ENCODE results near the gene ABCA1. TPM values are rescaled to one million over a fixed set of nuclear protein-coding genes. Genes with fewer than 3 reads are reported as not detected.
A peak's percentile ranks its signal among the peaks of the same experiment; 100 is the strongest.

ABCA1 gene
- total RNA-seq, 2 experiments from 2014 or later = 14.1 to 16.9 TPM

DNA sequence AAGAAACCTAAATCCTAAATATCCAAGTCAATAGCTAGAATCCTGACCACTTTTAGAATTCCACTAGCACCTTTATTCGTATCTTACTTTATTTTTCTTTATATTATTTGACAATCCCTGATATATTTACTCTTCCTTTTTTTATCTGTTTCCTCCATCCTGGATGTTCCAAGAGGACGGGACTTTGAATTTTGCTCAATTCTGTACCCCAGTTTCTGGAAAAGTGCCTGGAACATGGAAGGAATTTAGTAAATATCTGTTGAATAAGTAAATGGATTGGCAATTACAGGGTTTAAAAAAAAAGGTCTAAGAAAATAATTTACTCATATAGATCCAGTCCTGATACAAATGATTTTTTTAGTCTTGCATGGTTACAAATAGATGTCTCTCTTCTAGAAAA lies 181.7 kb downstream of the ABCA1 start:
- Histone ChIP-seq H3K36me3 (ENCODE audit: insufficient read depth, low read length) (no peaks in the 10 kb centered on the region), H3K9me3 (ENCODE audit: control insufficient read depth in 1 of 2, insufficient read depth in 1 of 2, low read length in 2 of 2) (no peaks in the 10 kb centered on the region), H3K27ac (ENCODE audit: low read depth in 1 of 2, low read length in 2 of 2) (no peak overlapping the region), H3K27me3 (ENCODE audit: control insufficient read depth in 1 of 2, insufficient read depth in 2 of 2, low read length in 2 of 2) (no peaks in the 10 kb centered on the region), H3K4me1 (ENCODE audit: insufficient read depth, low read length) (peaks cover 17% of the 10 kb centered on the region), H3K4me3 (ENCODE audit: low read length) (no peak overlapping the region)
- H3K9me3 Mint-ChIP-seq = no peaks in the 10 kb centered on the region
- DNase-seq (no peak), ATAC-seq (ENCODE audit: poor library complexity) (no peak)
- ChIA-PET POLR2A (interaction anchor here (2.4 to 3.2 kb wide), 3 partner anchors 17 to 653 kb away, joined by 21 to 29 read pairs (median 25); partner anchors contain the start of genes NIPSNAP3B, SLC44A1 and SMC2), CTCF (no interaction called here)
- no peaks in the 10 kb centered on the region for H3K27me3 Mint-ChIP-seq
- intact Hi-C loops (cut with DNase I, micrococcal nuclease) = loop anchor here (5.0 to 10.0 kb wide), 4 partner anchors 654 to 946 kb away; partner anchors contain the start of genes TMEM38B (in 2 of the 2) and SMC2 (in 1 of the 2)
- H3K4me3 Mint-ChIP-seq = no peak overlapping the region
- peaks cover 18% of the 10 kb centered on the region for H3K36me3 Mint-ChIP-seq (ENCODE audit: low read depth)
- peaks cover 24% of the 10 kb centered on the region for H3K4me1 Mint-ChIP-seq (ENCODE audit: low read depth)
- TF ChIP-seq, protein P1, sequence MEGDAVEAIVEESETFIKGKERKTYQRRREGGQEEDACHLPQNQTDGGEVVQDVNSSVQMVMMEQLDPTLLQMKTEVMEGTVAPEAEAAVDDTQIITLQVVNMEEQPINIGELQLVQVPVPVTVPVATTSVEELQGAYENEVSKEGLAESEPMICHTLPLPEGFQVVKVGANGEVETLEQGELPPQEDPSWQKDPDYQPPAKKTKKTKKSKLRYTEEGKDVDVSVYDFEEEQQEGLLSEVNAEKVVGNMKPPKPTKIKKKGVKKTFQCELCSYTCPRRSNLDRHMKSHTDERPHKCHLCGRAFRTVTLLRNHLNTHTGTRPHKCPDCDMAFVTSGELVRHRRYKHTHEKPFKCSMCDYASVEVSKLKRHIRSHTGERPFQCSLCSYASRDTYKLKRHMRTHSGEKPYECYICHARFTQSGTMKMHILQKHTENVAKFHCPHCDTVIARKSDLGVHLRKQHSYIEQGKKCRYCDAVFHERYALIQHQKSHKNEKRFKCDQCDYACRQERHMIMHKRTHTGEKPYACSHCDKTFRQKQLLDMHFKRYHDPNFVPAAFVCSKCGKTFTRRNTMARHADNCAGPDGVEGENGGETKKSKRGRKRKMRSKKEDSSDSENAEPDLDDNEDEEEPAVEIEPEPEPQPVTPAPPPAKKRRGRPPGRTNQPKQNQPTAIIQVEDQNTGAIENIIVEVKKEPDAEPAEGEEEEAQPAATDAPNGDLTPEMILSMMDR (IDR thresholded peaks at IDR 0.05) = no peak
- H3K27ac Mint-ChIP-seq = peak overlapping the region; percentile 96

DNA sequence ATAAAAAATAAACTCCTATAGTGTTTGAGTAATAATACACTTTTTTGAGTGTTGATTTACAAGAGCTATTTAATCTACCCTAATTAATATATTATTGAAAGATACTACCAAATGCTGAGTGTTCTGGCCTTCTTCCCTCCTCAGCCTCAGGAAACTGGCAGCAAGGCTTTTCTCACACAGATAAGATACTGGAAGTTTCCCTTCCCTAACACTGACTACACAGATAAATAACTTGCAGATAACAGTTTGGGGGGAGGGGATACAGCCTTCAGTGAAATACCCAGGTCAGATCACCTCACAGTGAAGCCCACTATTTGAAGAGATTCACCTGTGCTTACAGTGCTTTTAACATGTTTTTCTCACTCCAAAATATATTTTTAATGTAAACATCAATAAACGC lies 182.1 kb downstream of the ABCA1 start:
- peak overlapping the region; percentile 68 for H3K27ac Mint-ChIP-seq
- no peaks in the 10 kb centered on the region for H3K27me3 ChIP-seq (ENCODE audit: control insufficient read depth in 1 of 2, insufficient read depth in 2 of 2, low read length in 2 of 2)
- peaks cover 17% of the 10 kb centered on the region for H3K4me1 ChIP-seq (ENCODE audit: insufficient read depth, low read length)
- TF ChIP-seq, protein P1 (IDR thresholded peaks at IDR 0.05) = no peak
- H3K36me3 ChIP-seq (ENCODE audit: insufficient read depth, low read length) = no peaks in the 10 kb centered on the region
- ATAC-seq (ENCODE audit: poor library complexity) (no peak), DNase-seq (no peak)
- H3K9me3 ChIP-seq (ENCODE audit: control insufficient read depth in 1 of 2, insufficient read depth in 1 of 2, low read length in 2 of 2) = no peaks in the 10 kb centered on the region
- no peaks in the 10 kb centered on the region for H3K9me3 Mint-ChIP-seq
- peak overlapping the region; percentile 63 for H3K4me3 Mint-ChIP-seq
- H3K4me3 ChIP-seq (ENCODE audit: low read length) = no peak overlapping the region
- intact Hi-C loops (cut with DNase I, micrococcal nuclease) = loop anchor here (5.0 to 10.0 kb wide), 4 partner anchors 654 to 946 kb away; partner anchors contain the start of genes TMEM38B (in 2 of the 2) and SMC2 (in 1 of the 2)
- no peak overlapping the region for H3K27ac ChIP-seq (ENCODE audit: low read depth in 1 of 2, low read length in 2 of 2)
- H3K4me1 Mint-ChIP-seq (ENCODE audit: low read depth) = peaks cover 24% of the 10 kb centered on the region
- H3K36me3 Mint-ChIP-seq (ENCODE audit: low read depth) = peaks cover 16% of the 10 kb centered on the region
- H3K27me3 Mint-ChIP-seq = no peaks in the 10 kb centered on the region
- POLR2A ChIA-PET = interaction anchor here (1.1 kb wide), 1 partner anchor 8 kb away, joined by 3 read pairs; no protein-coding TSS in a partner anchor
- CTCF ChIA-PET = no interaction called here

DNA sequence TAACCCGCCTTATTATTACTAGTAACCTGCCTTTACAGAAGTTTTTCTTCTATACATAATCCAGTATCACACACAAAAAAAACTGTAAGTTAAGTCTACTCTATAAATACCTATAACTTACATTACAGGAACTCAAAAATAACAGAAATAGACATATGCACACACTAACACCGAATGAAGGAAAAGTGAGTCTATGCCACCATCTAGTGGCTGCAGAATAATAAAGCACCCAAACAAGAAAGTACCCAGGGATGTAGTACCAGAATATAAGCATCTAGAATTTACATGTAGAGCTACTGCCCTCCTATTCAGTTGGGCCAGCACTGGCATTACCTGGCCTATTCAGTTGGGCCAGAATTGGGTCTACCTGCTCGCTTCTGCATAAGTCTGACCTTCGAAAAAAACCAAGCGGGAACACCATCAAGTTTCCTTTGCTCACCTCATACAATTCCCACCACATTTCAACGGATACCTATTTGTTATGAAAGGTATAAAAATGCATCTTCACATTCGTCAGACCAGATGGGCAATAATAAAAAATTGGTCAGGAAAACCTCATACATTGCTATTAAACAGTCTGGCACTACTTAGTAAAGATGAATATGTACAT lies 184.5 kb downstream of the ABCA1 start:
- ATAC-seq (ENCODE audit: poor library complexity) (peak; percentile 30), DNase-seq (peak in 7 of 14 experiments; percentile 10 to 85 (median 48))
- peaks cover 12% of the 10 kb centered on the region for H3K4me1 ChIP-seq (ENCODE audit: insufficient read depth, low read length)
- peaks cover 13% of the 10 kb centered on the region for H3K4me1 Mint-ChIP-seq (ENCODE audit: low read depth)
- TF ChIP-seq, protein P1 (IDR thresholded peaks at IDR 0.05) = peak; percentile 89
- intact Hi-C loops (cut with DNase I, micrococcal nuclease) = loop anchor here (2.0 to 10.0 kb wide), 6 partner anchors 566 to 1345 kb away; no protein-coding TSS in a partner anchor
- no peak overlapping the region for H3K4me3 ChIP-seq (ENCODE audit: low read length)
- no peaks in the 10 kb centered on the region for H3K27me3 ChIP-seq (ENCODE audit: control insufficient read depth in 1 of 2, insufficient read depth in 2 of 2, low read length in 2 of 2)
- ChIA-PET CTCF (interaction anchor here (1.3 kb wide), 1 partner anchor 10 kb away, joined by 3 read pairs; no protein-coding TSS in a partner anchor), POLR2A (no interaction called here)
- H3K36me3 ChIP-seq (ENCODE audit: insufficient read depth, low read length) = no peaks in the 10 kb centered on the region
- no peak overlapping the region for H3K27ac ChIP-seq (ENCODE audit: low read depth in 1 of 2, low read length in 2 of 2)
- no peaks in the 10 kb centered on the region for H3K27me3 Mint-ChIP-seq
- peak overlapping the region; percentile 0 for H3K4me3 Mint-ChIP-seq
- no peaks in the 10 kb centered on the region for H3K9me3 Mint-ChIP-seq
- no peak overlapping the region for H3K27ac Mint-ChIP-seq
- H3K9me3 ChIP-seq (ENCODE audit: control insufficient read depth in 1 of 2, insufficient read depth in 1 of 2, low read length in 2 of 2) = no peaks in the 10 kb centered on the region
- H3K36me3 Mint-ChIP-seq (ENCODE audit: low read depth) = peaks cover 15% of the 10 kb centered on the region
